ENCODE results near the gene ARID2.

Gene ARID2

GRCh38 chr12:45948546-45948945, 219.0 kb downstream of the ARID2 start:
- no peak for DNase-seq

Measured in activated naive CD4-positive, alpha-beta T cell (primary cell).